Nasal cavity respiratory epithelium epithelial cell of viscerocranial mucosa (primary cell): Measurements from ENCODE around the gene RAB13. TPM values are rescaled to one million over a fixed set of nuclear protein-coding genes. Genes with fewer than 3 reads are reported as not detected.

Experiments used
- total RNA-seq: library from RNA; depleted of rRNA; stranded (reverse); fragments of >200 nt; gene quantifications from 2 replicates; pipeline ENCODE4 v1.2.3, GENCODE V29; 2014

The RAB13 gene
- total RNA-seq: 38.6 and 60.8 TPM in 2 replicates

GRCh38 chr1:153985941-153986761 is at the start of gene RAB13:
Gene RAB13, minus strand, starts transcription at chr1:153986339. Its CDS starts 103 bp downstream, at chr1:153986236.

GRCh38 chr1:153990468-153991150 is 4.5 kb upstream of the RAB13 start, which contains the start of gene RPS27:
Gene RPS27, plus strand, starts transcription at chr1:153990762. Its CDS starts 35 bp downstream, at chr1:153990797.

GRCh38 chr1:153977250-153978240 is 8.6 kb downstream of the RAB13 start, which contains the start of gene JTB:
Gene JTB, minus strand, starts transcription at chr1:153977674. Its CDS starts 422 bp downstream, at chr1:153977252.

GRCh38 chr1:153967107-153967999 is 18.8 kb downstream of the RAB13 start, which contains the start of gene CREB3L4:
Gene CREB3L4, plus strand, starts transcription at chr1:153967902. Its CDS starts 624 bp downstream, at chr1:153968526.

GRCh38 chr1:153963030-153963849 is 22.9 kb downstream of the RAB13 start, which contains the start of gene SLC39A1:
Gene SLC39A1, minus strand, starts transcription at chr1:153963537. Its CDS starts 822 bp downstream, at chr1:153962715.

GRCh38 chr1:153958111-153958960 is 27.8 kb downstream of the RAB13 start, which contains the start of gene CRTC2:
Gene CRTC2, minus strand, starts transcription at chr1:153958612. Its CDS starts 115 bp downstream, at chr1:153958497.

GRCh38 chr1:153946622-153947241 is 39.4 kb downstream of the RAB13 start, which contains the start of gene DENND4B:
Gene DENND4B, minus strand, starts transcription at chr1:153946718. Its CDS starts 2,344 bp downstream, at chr1:153944374.

Other genes starting within 250 kb of the RAB13 start
- gene SLC27A3, start 210.9 kb downstream of the RAB13 start, total RNA-seq: 2.1 and 7.6 TPM in 2 replicates
- 3.1 and 8.0 TPM in 2 replicates for gene GATAD2B, start 63.4 kb downstream of the RAB13 start, total RNA-seq
- gene DENND4B, start 39.6 kb downstream of the RAB13 start, total RNA-seq: 12.0 and 23.1 TPM in 2 replicates
- gene CRTC2, start 27.7 kb downstream of the RAB13 start, total RNA-seq: 2.4 and 8.2 TPM in 2 replicates
- 104 and 119 TPM in 2 replicates for gene SLC39A1, start 22.8 kb downstream of the RAB13 start, total RNA-seq
- 7.7 and 8.9 TPM in 2 replicates for gene CREB3L4, start 18.4 kb downstream of the RAB13 start, total RNA-seq
- gene JTB, start 8.7 kb downstream of the RAB13 start, total RNA-seq: 131 and 224 TPM in 2 replicates
- 1,004 and 1,747 TPM in 2 replicates for gene RPS27, start 4.4 kb upstream of the RAB13 start, total RNA-seq
- under 0.01 TPM in 2 replicates for gene NUP210L, start 168.7 kb upstream of the RAB13 start, total RNA-seq
- gene TPM3, start 205.8 kb upstream of the RAB13 start, total RNA-seq: 166 and 392 TPM in 2 replicates
- gene CFAP141, start 220.0 kb upstream of the RAB13 start, total RNA-seq: not detected in 2 replicates
- gene UBAP2L, start 234.6 kb upstream of the RAB13 start, total RNA-seq: 29.4 and 81.0 TPM in 2 replicates